Measurements from ENCODE around the gene PLAAT2. TPM values are rescaled to one million over a fixed set of nuclear protein-coding genes. Genes with fewer than 3 reads are reported as not detected.
A peak's percentile ranks its signal among the peaks of the same experiment; 100 is the strongest.
"Not testable (repeated sequence)": the region's sequence is repeated elsewhere in the genome, so short reads cannot be mapped to it uniquely, and the experiment has no call there.

Gene PLAAT2
- total RNA-seq, 4 donors from 2014 or later, result not detected

- Histone ChIP-seq H3K27ac (peak overlapping the region in 1 of 2 donors; percentile 90), H3K4me1 (peaks cover 4 to 6% of the 10 kb centered on the region in 2 donors), H3K27me3 (no peaks in the 10 kb centered on the region), H3K9me3 (no peaks in the 10 kb centered on the region), H3K4me3 (no peak overlapping the region), H3K36me3 (no peaks in the 10 kb centered on the region)
- no peak for DNase-seq
- TF ChIP-seq CTCF (IDR thresholded peaks at IDR 0.05) (no peak), POLR2A (IDR thresholded peaks at IDR 0.05) (no peak)
- intact Hi-C loops (cut with DNase I; ENCODE audit: low total_unique reads), result no loop called here
Measured at GRCh38 chr11:63535734-63536133, 27.4 kb downstream of the PLAAT2 start.

GRCh38 chr11:63534895-63535461, 28.2 kb downstream of the PLAAT2 start:
- no peak overlapping the region for H3K27ac ChIP-seq
- intact Hi-C loops (cut with DNase I; ENCODE audit: low total_unique reads), result no loop called here
- TF ChIP-seq POLR2A (IDR thresholded peaks at IDR 0.05) (no peak), CTCF (IDR thresholded peaks at IDR 0.05) (no peak)
- H3K36me3 ChIP-seq, result no peaks in the 10 kb centered on the region
- H3K4me3 ChIP-seq, result no peak overlapping the region
- H3K9me3 ChIP-seq, result no peaks in the 10 kb centered on the region
- no peak for DNase-seq
- no peaks in the 10 kb centered on the region for H3K27me3 ChIP-seq
- peaks cover 4 to 6% of the 10 kb centered on the region in 2 donors for H3K4me1 ChIP-seq

- H3K4me1 ChIP-seq, result peaks cover 4 to 6% of the 10 kb centered on the region in 2 donors
- DNase-seq, result no peak
Measured at GRCh38 chr11:63534076-63534475, 29.1 kb downstream of the PLAAT2 start.

GRCh38 chr11:63532799-63533475, 30.2 kb downstream of the PLAAT2 start:
- no peak for TF ChIP-seq POLR2A (IDR thresholded peaks at IDR 0.05)
- no peaks in the 10 kb centered on the region for H3K36me3 ChIP-seq
- H3K4me3 ChIP-seq, result no peak overlapping the region
- intact Hi-C loops (cut with DNase I; ENCODE audit: low total_unique reads), result no loop called here
- no peak for DNase-seq
- no peaks in the 10 kb centered on the region for H3K27me3 ChIP-seq
- H3K9me3 ChIP-seq, result no peaks in the 10 kb centered on the region
- peaks cover 3 to 4% of the 10 kb centered on the region in 2 donors for H3K4me1 ChIP-seq
- H3K27ac ChIP-seq, result no peak overlapping the region

More at GRCh38 chr11:63534076-63534475, 29.1 kb downstream of the PLAAT2 start:
- no peak for TF ChIP-seq CTCF (IDR thresholded peaks at IDR 0.05)
- no peak for TF ChIP-seq POLR2A (IDR thresholded peaks at IDR 0.05)
- H3K27me3 ChIP-seq, result no peaks in the 10 kb centered on the region
- intact Hi-C loops (cut with DNase I; ENCODE audit: low total_unique reads), result no loop called here
- H3K4me3 ChIP-seq, result no peak overlapping the region
- H3K36me3 ChIP-seq, result no peaks in the 10 kb centered on the region
- H3K27ac ChIP-seq, result no peak overlapping the region
- no peaks in the 10 kb centered on the region for H3K9me3 ChIP-seq

- TF ChIP-seq POLR2A (IDR thresholded peaks at IDR 0.05) (no peak), CTCF (IDR thresholded peaks at IDR 0.05) (no peak)
- Histone ChIP-seq H3K4me1 (no peaks in the 10 kb centered on the region), H3K36me3 (no peaks in the 10 kb centered on the region), H3K4me3 (no peak overlapping the region), H3K27ac (no peak overlapping the region), H3K27me3 (no peaks in the 10 kb centered on the region), H3K9me3 (no peaks in the 10 kb centered on the region)
- intact Hi-C loops (cut with DNase I; ENCODE audit: low total_unique reads), result no loop called here
- no peak for DNase-seq
Measured at GRCh38 chr11:63532117-63532516, 31.1 kb downstream of the PLAAT2 start.

GRCh38 chr11:63531074-63531792, 31.9 kb downstream of the PLAAT2 start:
- H3K36me3 ChIP-seq; H3K27me3 ChIP-seq; intact Hi-C loops (cut with DNase I; ENCODE audit: low total_unique reads); H3K4me3 ChIP-seq; DNase-seq; H3K27ac ChIP-seq; H3K9me3 ChIP-seq; H3K4me1 ChIP-seq: not testable (repeated sequence)

All from uterus (tissue), 4 donors.